Adipocyte (in vitro differentiated cells): ENCODE results near the gene RNU5D-1.
"Not testable (repeated sequence)": the region's sequence is repeated elsewhere in the genome, so short reads cannot be mapped to it uniquely, and the experiment has no call there.

Experiments
- DNase-seq: peaks from one replicate; pipeline ENCODE4 v3.0.0-alpha.2; 2015; ENCODE audit warnings: low read depth
- H3K27me3 ChIP-seq: replicated peaks from 2 replicates; pipeline ENCODE4 v1.7.0; 2013; ENCODE audit warnings: mild to moderate bottlenecking, low read length, moderate library complexity; ENCODE audit not compliant: control insufficient read depth, insufficient read depth
- H3K36me3 ChIP-seq: 2 replicates; pipeline ENCODE4 v1.7.0; 2013; ENCODE audit warnings: low read length, mild to moderate bottlenecking, moderate library complexity; ENCODE audit not compliant: control insufficient read depth, insufficient read depth, severe bottlenecking
- H3K4me1 ChIP-seq: 2 replicates; pipeline ENCODE4 v1.7.0; 2013; ENCODE audit warnings: mild to moderate bottlenecking, low read length, moderate library complexity; ENCODE audit not compliant: control insufficient read depth, insufficient read depth
- H3K4me3 ChIP-seq: 2 replicates; pipeline ENCODE4 v1.7.0; 2013; ENCODE audit warnings: mild to moderate bottlenecking, low read length, moderate library complexity
- H3K9ac ChIP-seq: 2 replicates; pipeline ENCODE4 v1.7.0; 2013; ENCODE audit warnings: mild to moderate bottlenecking, low read length, moderate library complexity
- H3K9me3 ChIP-seq: 2 replicates; pipeline ENCODE4 v1.7.0; 2013; ENCODE audit warnings: mild to moderate bottlenecking, low read length, moderate library complexity; ENCODE audit not compliant: control insufficient read depth

Gene RNU5D-1

GRCh38 chr1:44759077-44759476 is 28.1 kb upstream of the RNU5D-1 start:
- no peak for DNase-seq
- Histone ChIP-seq H3K4me3 (no peak overlapping the region), H3K4me1 (no peaks in the 10 kb centered on the region), H3K9me3 (no peaks in the 10 kb centered on the region), H3K36me3 (no peaks in the 10 kb centered on the region), H3K27me3 (no peaks in the 10 kb centered on the region), H3K9ac (no peak overlapping the region)

- Histone ChIP-seq H3K36me3 (no peaks in the 10 kb centered on the region), H3K4me1 (no peaks in the 10 kb centered on the region), H3K9ac (no peak overlapping the region), H3K4me3 (no peak overlapping the region), H3K9me3 (no peaks in the 10 kb centered on the region), H3K27me3 (no peaks in the 10 kb centered on the region)
- DNase-seq = no peak
Observed at GRCh38 chr1:44757420-44757819, 26.4 kb upstream of the RNU5D-1 start.

GRCh38 chr1:44747878-44748277 is 16.9 kb upstream of the RNU5D-1 start:
- Histone ChIP-seq H3K9me3 (no peaks in the 10 kb centered on the region), H3K4me3 (no peak overlapping the region), H3K27me3 (no peaks in the 10 kb centered on the region), H3K4me1 (no peaks in the 10 kb centered on the region), H3K9ac (no peak overlapping the region), H3K36me3 (no peaks in the 10 kb centered on the region)
- no peak for DNase-seq

DNA sequence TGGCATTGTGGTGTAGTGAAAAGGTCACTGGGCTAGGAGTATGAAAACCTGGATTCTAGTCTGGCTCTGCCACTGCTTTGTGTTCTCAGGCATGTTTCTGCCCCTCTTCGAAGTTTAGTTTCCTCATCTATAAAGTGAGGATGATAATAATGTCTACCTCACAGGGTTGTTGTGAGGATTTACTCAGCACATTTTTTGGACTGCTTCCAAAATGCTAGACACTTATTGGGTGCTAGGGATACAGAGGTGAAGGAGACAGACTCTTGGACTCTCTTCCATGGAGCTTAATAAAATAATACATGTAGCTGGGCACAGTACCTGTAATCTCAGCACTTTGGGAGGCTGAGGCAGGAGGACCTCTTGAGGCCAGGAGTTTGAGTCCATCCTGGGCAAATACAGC is 12.2 kb upstream of the RNU5D-1 start:
- no peak for DNase-seq
- no peaks in the 10 kb centered on the region for H3K9me3 ChIP-seq
- H3K36me3 ChIP-seq = no peaks in the 10 kb centered on the region
- no peaks in the 10 kb centered on the region for H3K27me3 ChIP-seq
- H3K4me1 ChIP-seq = peaks cover 11% of the 10 kb centered on the region
- H3K4me3 ChIP-seq = no peak overlapping the region
- H3K9ac ChIP-seq = no peak overlapping the region

DNA sequence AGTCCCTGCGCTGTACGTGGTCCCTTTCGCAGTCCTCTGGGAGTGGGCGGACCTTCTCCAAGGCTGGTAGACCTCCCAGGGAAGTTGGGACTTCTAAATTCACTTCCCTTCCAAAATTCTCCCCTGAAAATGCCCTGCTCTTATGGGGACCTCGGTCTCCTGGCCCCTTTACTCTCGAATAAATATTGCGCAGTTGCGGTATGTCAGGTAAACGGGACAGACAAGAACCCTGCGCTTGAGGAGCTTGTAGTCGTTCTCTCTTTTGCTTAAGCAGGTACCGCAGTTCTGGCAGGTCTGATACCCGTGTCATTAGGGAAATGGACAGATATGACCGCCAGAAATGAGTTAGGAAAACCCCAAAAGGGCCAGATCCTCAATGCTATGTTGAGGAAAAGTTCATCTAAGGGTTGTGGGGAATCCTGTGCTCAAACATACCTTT is 9.2 kb upstream of the RNU5D-1 start:
- Histone ChIP-seq H3K27me3 (no peaks in the 10 kb centered on the region), H3K4me3 (peak overlapping the region; percentile 93), H3K9ac (peak overlapping the region; percentile 65), H3K36me3 (no peaks in the 10 kb centered on the region), H3K9me3 (no peaks in the 10 kb centered on the region), H3K4me1 (peaks cover 11% of the 10 kb centered on the region)
- no peak for DNase-seq

- Histone ChIP-seq H3K27me3 (no peaks in the 10 kb centered on the region), H3K4me1 (peaks cover 11% of the 10 kb centered on the region), H3K36me3 (no peaks in the 10 kb centered on the region), H3K4me3 (peak within 1 kb of the TSS; percentile 93), H3K9me3 (no peaks in the 10 kb centered on the region), H3K9ac (peak within 1 kb of the TSS; percentile 94)
- peak; percentile 99 for DNase-seq
Observed at GRCh38 chr1:44739307-44740178, 8.6 kb upstream of the RNU5D-1 start, which contains the start of gene KIF2C. Gene KIF2C (plus strand): TSS chr1:44739837. CDS start chr1:44739933, 96 bp downstream.

- peaks cover 11% of the 10 kb centered on the region for H3K4me1 ChIP-seq
- not testable (repeated sequence) for DNase-seq, H3K36me3 ChIP-seq, H3K9me3 ChIP-seq, H3K27me3 ChIP-seq
- peak overlapping the region; percentile 94 for H3K9ac ChIP-seq
- H3K4me3 ChIP-seq = peak overlapping the region; percentile 93
Observed at GRCh38 chr1:44738953-44739306, 8.0 kb upstream of the RNU5D-1 start.

DNA sequence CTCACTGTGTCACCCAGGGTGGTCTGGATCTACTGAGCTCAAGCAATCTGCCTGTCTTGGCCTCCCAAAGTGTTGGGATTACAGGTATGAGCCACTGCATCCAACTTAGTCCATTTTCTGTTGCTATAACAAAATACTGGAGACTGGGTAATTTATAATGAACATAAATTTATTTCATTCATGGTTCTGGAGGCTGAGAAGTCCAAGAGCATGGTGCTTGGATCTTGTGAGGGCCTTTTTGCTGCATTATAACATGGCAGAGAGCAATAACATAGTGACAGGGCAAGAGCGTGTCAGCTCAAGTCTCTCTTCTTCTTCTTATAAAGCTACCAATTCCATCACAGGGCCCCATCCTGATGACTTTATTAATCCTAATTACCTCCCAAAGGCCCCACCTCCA is 5.0 kb upstream of the RNU5D-1 start:
- Histone ChIP-seq H3K36me3 (no peaks in the 10 kb centered on the region), H3K9me3 (no peaks in the 10 kb centered on the region), H3K27me3 (no peaks in the 10 kb centered on the region), H3K9ac (no peak overlapping the region), H3K4me1 (peaks cover 21% of the 10 kb centered on the region), H3K4me3 (no peak overlapping the region)
- no peak for DNase-seq

- H3K36me3 ChIP-seq = no peaks in the 10 kb centered on the region
- H3K4me3 ChIP-seq = no peak overlapping the region
- H3K27me3 ChIP-seq = no peaks in the 10 kb centered on the region
- DNase-seq = no peak
- H3K9me3 ChIP-seq = no peaks in the 10 kb centered on the region
- peaks cover 20% of the 10 kb centered on the region for H3K4me1 ChIP-seq
- peak overlapping the region; percentile 37 for H3K9ac ChIP-seq
Observed at GRCh38 chr1:44733784-44734183, 2.8 kb upstream of the RNU5D-1 start.

GRCh38 chr1:44733365-44733764 is 2.4 kb upstream of the RNU5D-1 start:
- Histone ChIP-seq H3K36me3 (no peaks in the 10 kb centered on the region), H3K27me3 (no peaks in the 10 kb centered on the region), H3K9me3 (no peaks in the 10 kb centered on the region), H3K4me1 (peaks cover 20% of the 10 kb centered on the region), H3K4me3 (no peak overlapping the region), H3K9ac (peak overlapping the region; percentile 37)
- DNase-seq = peak; percentile 14

DNA sequence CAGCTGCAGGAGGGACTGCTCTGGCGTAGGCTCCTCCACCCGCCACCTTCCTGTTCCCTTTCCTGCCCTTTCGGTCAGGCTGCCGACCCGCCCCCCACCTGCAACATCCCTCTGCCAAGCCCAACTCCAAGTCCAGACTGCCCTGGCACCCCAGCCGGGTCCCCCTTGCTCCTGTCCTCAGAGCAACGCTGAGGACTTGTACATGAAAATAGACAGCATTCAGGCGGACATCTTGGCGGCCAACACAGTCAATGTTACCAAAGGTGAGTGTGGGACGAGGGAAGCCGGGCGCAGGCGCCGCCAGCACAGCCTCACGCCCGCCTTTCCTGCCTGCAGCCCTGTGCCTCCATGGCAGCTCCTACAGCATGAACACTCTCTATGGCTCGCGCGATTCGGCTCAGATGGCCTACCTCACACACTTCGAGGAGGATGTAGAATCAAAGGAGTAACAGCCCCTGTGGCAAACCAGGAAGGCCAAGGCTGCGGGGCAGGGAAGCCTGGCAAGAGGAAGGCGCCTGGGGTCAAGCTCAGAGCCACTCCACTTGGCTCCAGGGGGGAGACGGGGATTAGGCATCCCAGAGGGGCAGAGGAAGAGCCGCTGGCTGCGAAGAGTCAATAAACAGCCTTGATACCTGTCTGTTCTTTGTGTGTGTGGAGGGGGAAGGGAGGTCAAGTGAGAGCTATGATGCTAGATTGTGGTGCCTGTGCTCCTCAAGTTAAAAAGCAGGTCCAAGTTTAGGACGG is 5.8 kb downstream of the RNU5D-1 start:
- H3K4me3 ChIP-seq = no peak overlapping the region
- DNase-seq = no peak
- no peak overlapping the region for H3K9ac ChIP-seq
- H3K4me1 ChIP-seq = peaks cover 6% of the 10 kb centered on the region
- no peaks in the 10 kb centered on the region for H3K36me3 ChIP-seq
- no peaks in the 10 kb centered on the region for H3K9me3 ChIP-seq
- no peaks in the 10 kb centered on the region for H3K27me3 ChIP-seq
